DOHH2 (cell line): ENCODE data around the gene CCNB3.

ENCODE experiments used
- H3F3A ChIP-seq: fragments of 200-600 bp; sonication (generic), shearing (Covaris generic); 2 replicates; pipeline ENCODE4 v1.6.0; 2016; ENCODE audit warnings: antibody characterized with exemption, mild to moderate bottlenecking; ENCODE audit not compliant: control insufficient read depth, insufficient read depth
- H3K27ac ChIP-seq: fragments of 200-600 bp; sonication (generic); 2 replicates; pipeline ENCODE4 v1.5.1; 2014; ENCODE audit warnings: low read depth, mild to moderate bottlenecking, low read length, moderate library complexity
- H3K27me3 ChIP-seq: fragments of 200-600 bp; sonication (generic); 2 replicates; pipeline ENCODE4 v1.6.1; 2014; ENCODE audit warnings: mild to moderate bottlenecking, low read length, mixed read lengths; ENCODE audit not compliant: control insufficient read depth
- H3K36me3 ChIP-seq: fragments of 200-600 bp; sonication (generic); 2 replicates; pipeline ENCODE4 v1.6.1; 2014; ENCODE audit warnings: mild to moderate bottlenecking, low read length, moderate library complexity, mixed read lengths; ENCODE audit not compliant: control insufficient read depth
- H3K4me1 ChIP-seq: fragments of 200-600 bp; sonication (generic); 2 replicates; pipeline ENCODE4 v1.6.1; 2014; ENCODE audit warnings: mild to moderate bottlenecking, low read length, mixed read lengths; ENCODE audit not compliant: control insufficient read depth
- H3K4me2 ChIP-seq: fragments of 200-600 bp; sonication (generic); 2 replicates; pipeline ENCODE4 v1.6.0; 2014; ENCODE audit warnings: mild to moderate bottlenecking, low read length, moderate library complexity
- H3K4me3 ChIP-seq: fragments of 200-600 bp; sonication (generic); 2 replicates; pipeline ENCODE4 v1.5.1; 2014; ENCODE audit warnings: mild to moderate bottlenecking, low read length, mixed read lengths
- H3K79me2 ChIP-seq: fragments of 200-600 bp; sonication (generic); 2 replicates; pipeline ENCODE4 v1.6.1; 2014; ENCODE audit warnings: mild to moderate bottlenecking, low read length, mixed read lengths; ENCODE audit not compliant: control insufficient read depth
- H3K9me2 ChIP-seq: fragments of 200-600 bp; sonication (generic); replicated peaks from 2 replicates; pipeline ENCODE4 v1.6.1; 2014; ENCODE audit warnings: mild to moderate bottlenecking, low read length, mixed read lengths; ENCODE audit not compliant: control insufficient read depth
- H3K9me3 ChIP-seq: fragments of 200-600 bp; sonication (generic); 2 replicates; pipeline ENCODE4 v1.6.1; 2014; ENCODE audit warnings: antibody characterized with exemption, low read length, mixed read lengths; ENCODE audit not compliant: control insufficient read depth, insufficient read depth
- H4K20me1 ChIP-seq: fragments of 200-600 bp; sonication (generic); 2 replicates; pipeline ENCODE4 v1.6.0; 2014; ENCODE audit warnings: low read depth, mild to moderate bottlenecking, antibody characterized with exemption, low read length, moderate library complexity; ENCODE audit not compliant: control insufficient read depth, insufficient read depth
- EZH2phosphoT487 ChIP-seq: fragments of 200-600 bp; sonication (generic); IDR thresholded peaks from 2 replicates; pipeline ENCODE4 v1.6.1; 2017; ENCODE audit warnings: borderline replicate concordance, mild to moderate bottlenecking, antibody characterized with exemption, low read length, moderate library complexity, mixed read lengths
- TF ChIP-seq, protein P1 (sequence below): fragments of 200-600 bp; sonication (generic); IDR thresholded peaks from one replicate; pipeline ENCODE4 v1.5.1; 2014; ENCODE audit warnings: antibody characterized with exemption, mild to moderate bottlenecking, low read depth, low read length; ENCODE audit not compliant: poor library complexity, severe bottlenecking

CCNB3 gene

GRCh38 chrX:50375481-50376267, 171.1 kb downstream of the CCNB3 start:
- no peaks in the 10 kb centered on the region for H3F3A ChIP-seq
- H3K4me3 ChIP-seq, result no peak overlapping the region
- no peaks in the 10 kb centered on the region for H4K20me1 ChIP-seq
- TF ChIP-seq EZH2phosphoT487, result no peak
- TF ChIP-seq, protein P1, sequence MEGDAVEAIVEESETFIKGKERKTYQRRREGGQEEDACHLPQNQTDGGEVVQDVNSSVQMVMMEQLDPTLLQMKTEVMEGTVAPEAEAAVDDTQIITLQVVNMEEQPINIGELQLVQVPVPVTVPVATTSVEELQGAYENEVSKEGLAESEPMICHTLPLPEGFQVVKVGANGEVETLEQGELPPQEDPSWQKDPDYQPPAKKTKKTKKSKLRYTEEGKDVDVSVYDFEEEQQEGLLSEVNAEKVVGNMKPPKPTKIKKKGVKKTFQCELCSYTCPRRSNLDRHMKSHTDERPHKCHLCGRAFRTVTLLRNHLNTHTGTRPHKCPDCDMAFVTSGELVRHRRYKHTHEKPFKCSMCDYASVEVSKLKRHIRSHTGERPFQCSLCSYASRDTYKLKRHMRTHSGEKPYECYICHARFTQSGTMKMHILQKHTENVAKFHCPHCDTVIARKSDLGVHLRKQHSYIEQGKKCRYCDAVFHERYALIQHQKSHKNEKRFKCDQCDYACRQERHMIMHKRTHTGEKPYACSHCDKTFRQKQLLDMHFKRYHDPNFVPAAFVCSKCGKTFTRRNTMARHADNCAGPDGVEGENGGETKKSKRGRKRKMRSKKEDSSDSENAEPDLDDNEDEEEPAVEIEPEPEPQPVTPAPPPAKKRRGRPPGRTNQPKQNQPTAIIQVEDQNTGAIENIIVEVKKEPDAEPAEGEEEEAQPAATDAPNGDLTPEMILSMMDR, result no peak
- no peaks in the 10 kb centered on the region for H3K9me2 ChIP-seq
- H3K36me3 ChIP-seq, result no peaks in the 10 kb centered on the region
- H3K4me2 ChIP-seq, result no peak overlapping the region
- no peaks in the 10 kb centered on the region for H3K79me2 ChIP-seq
- no peak overlapping the region for H3K27ac ChIP-seq
- no peaks in the 10 kb centered on the region for H3K9me3 ChIP-seq
- H3K4me1 ChIP-seq, result no peaks in the 10 kb centered on the region
- no peaks in the 10 kb centered on the region for H3K27me3 ChIP-seq

GRCh38 chrX:50381729-50382415, 177.3 kb downstream of the CCNB3 start:
- Histone ChIP-seq H3K4me1 (no peaks in the 10 kb centered on the region), H3K4me3 (no peak overlapping the region), H3K9me3 (no peaks in the 10 kb centered on the region), H3K79me2 (no peaks in the 10 kb centered on the region), H3K9me2 (no peaks in the 10 kb centered on the region), H4K20me1 (no peaks in the 10 kb centered on the region), H3K27ac (no peak overlapping the region), H3K36me3 (no peaks in the 10 kb centered on the region), H3F3A (no peaks in the 10 kb centered on the region), H3K27me3 (no peaks in the 10 kb centered on the region), H3K4me2 (no peak overlapping the region)
- TF ChIP-seq, protein P1, result no peak
- no peak for TF ChIP-seq EZH2phosphoT487

DNA sequence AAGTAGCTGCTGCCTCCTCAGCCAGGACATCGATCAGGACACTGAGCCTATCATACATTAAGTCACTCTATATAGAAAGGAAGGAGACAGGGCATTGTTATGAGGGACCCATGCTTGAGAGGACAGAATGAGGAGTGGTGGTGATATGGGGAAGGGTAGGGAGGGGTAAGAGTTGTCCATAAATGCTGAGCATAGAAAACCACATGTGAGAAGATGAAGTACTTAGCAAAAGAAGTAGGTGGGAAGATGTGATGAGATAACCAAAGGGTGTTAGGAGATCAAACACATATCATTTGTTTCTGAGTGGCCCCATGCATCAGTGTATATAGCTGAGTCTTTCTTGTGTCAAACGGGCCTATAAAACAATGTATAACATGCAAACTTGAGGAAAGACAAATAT, 182.0 kb downstream of the CCNB3 start:
- H3K36me3 ChIP-seq, result no peaks in the 10 kb centered on the region
- no peaks in the 10 kb centered on the region for H3K9me3 ChIP-seq
- H3K9me2 ChIP-seq, result no peaks in the 10 kb centered on the region
- no peaks in the 10 kb centered on the region for H4K20me1 ChIP-seq
- no peaks in the 10 kb centered on the region for H3K27me3 ChIP-seq
- H3K79me2 ChIP-seq, result no peaks in the 10 kb centered on the region
- no peak for TF ChIP-seq EZH2phosphoT487
- TF ChIP-seq, protein P1, result no peak
- no peaks in the 10 kb centered on the region for H3K4me1 ChIP-seq
- no peak overlapping the region for H3K4me3 ChIP-seq
- H3K27ac ChIP-seq, result no peak overlapping the region
- no peaks in the 10 kb centered on the region for H3F3A ChIP-seq
- H3K4me2 ChIP-seq, result no peak overlapping the region
